CD4-positive, alpha-beta T cell treated with Interleukin-2 at 100 ng/mL for 4 hours (primary cell): ENCODE data around the gene ARID4B.
"Not testable (repeated sequence)": the region's sequence is repeated elsewhere in the genome, so short reads cannot be mapped to it uniquely, and the experiment has no call there.

Experiments
- DNase-seq: peaks from one replicate; pipeline ENCODE4 v3.0.0-alpha.2; 2020; ENCODE audit warnings: low spot score

Gene ARID4B

DNA sequence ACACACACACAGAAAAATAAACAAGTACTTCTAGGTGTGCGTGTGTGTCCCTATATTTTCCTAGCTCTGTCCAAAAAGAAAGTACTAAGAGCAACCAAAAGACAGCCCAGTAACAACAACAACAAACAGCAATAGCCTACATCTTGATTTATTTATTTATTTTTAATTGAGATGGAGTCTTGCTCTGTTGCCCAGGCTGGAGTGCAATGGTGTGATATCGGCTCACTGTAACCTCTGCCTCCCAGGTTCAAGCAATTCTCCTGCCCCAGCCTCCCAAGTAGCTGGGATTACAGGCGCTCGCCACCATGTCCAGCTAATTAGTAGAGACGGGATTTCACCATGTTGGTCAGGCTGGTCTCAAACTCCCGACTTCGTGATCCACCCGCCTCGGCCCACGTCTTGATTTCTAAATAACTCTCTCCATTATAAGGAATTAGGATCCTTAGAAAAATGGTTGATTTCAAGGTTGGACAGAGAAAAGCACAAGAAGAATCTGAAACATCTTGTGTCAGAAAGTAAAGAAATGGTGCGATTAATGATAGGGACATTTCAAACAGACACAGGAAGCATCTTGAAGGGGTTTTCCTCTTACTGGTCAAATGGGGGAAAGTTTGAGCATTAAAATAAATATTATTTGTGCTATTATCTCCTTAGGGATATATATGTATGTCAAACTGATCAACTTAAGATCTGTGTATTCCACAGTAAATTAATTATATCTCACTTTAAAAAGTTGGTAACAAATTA lies 59.4 kb downstream of the ARID4B start:
- no peak for DNase-seq

DNA sequence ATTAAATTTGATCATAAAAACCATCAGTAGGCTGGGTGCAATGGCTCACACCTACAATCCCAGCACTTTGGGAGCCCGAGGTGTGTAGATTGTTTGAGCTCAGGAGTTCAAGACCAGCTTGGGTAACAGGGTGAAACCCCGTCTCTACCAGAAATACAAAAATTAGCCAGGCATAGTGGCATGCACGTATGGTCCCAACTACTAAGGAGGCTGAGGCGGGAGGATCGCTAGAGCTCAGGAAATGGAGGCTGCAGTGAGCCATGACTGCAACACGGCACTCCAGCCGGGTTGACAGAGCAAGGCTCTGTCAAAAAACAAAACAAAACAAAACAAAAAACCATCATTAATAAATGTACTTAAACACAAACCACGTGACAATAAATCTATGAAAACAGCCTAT lies 61.0 kb downstream of the ARID4B start:
- no peak for DNase-seq

DNA sequence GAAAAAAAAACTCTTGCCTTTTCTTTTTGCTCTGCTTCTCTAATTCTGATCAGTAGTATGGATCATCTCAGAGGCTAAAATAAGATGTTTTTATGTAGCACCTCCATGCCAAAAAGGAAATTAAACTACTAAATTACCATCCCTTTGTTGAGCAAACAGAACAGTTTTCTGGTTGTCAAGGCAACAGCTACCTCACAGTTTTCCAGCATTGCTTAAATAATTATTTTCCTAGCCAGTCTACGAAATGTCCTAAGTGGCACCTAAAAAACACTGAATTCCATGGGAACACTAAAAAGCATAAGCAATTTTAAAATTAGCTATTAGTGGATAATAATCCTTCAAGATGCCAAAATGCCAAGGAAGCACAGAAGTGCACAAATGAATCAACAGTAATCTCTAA lies 61.7 kb downstream of the ARID4B start:
- no peak for DNase-seq

DNA sequence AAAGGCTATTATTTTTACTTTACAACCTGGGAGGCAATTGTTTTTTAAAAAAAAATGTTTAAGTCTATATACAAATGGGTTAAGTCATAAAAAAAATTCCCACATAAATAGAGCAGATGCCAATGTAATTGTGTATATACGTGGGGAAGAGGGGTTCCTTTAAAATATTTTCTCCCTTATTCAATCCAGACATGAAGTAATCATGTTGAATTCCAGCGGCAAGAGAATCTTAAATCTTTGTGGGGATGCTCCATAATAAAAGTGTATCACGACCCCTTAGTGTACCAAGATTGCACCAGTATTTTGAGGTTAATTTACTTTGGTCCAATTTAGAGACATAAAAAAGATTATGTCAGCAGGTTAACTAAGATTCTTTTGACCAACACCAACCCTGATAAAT lies 62.1 kb downstream of the ARID4B start:
- DNase-seq = no peak

DNA sequence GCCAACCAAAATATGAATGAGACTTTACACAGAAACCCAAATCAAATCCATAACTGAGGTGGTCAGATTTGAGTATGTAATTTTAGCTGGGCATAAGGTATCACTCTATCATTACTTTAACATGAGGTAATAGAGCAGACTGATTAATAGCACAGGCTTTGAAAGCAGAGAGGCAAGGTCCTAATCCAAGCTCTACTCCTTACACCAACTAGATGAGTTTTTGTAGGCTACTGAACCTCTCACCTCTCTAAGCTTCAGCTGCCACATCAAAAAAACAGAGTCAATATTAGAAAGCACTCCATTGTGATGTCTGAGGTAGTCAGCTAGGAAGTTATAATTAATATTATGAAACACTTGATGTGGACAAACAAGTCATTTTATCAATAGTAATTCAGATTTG lies 63.7 kb downstream of the ARID4B start:
- no peak for DNase-seq

DNA sequence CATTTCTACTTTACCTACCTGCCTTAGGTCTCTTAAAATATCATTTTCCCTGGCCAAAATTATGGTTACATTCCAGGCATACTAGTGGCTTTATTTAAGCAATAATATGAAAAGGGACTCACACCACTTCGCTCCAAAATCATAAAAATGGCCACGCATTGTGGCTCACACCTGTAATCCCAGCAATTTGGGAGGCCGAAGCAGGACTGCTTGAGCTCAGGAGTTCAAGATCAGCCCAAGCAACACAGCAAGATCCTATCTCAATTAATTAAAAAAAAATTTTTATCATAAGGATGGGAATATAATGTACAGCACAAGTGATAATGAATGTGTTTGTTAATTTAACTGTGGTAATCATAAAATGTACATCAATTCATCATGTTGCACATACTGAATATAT lies 65.4 kb downstream of the ARID4B start:
- DNase-seq = no peak

DNA sequence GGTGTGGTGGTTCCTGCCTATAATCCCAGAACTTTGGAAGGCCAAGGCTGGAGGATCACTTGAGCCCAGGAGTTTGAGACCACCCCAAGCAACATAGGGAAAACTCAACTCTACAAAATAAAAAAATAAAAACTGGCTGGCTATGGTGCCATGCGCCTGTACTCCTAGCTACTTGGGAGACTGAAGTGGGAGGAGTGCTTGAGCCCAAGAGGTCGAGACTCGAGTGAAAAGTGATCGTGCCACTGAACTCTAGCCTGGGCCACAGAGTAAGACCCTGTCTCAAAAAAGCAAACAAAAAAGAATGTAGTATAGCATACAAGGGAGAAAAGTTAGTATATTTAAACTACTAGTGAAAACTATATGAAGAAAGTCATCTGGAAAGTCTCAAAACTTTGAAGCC lies 66.7 kb downstream of the ARID4B start:
- no peak for DNase-seq

DNA sequence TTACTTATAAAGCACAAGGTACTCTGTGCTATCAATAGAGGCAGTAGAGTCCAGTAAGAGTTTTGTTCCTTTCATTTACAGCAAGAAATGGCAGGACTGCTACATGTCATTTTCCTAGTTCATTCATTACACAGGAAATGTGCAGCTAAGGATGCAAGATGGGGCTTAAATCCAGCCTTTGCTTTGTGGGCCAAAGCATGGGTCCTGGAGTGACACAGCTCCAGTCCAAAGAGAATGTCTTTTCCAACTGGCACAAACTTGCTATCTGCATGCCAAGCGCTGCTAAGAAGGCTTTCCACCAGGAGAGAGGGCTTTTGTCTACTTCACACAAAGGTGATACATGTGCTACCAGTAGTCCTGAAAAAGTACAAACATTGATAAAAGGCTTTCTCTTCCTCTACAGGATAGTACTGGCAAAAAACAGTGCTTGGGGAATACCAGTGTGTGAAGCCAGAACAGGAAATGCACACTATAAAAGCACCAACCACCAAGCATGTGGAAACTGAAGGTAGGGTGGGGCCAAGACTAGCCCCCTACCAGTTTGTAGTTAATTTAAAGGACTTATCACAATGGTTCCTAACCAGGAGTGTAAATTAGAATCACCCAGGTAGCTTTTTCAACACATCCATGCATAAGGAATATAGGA lies 68.7 kb downstream of the ARID4B start:
- DNase-seq = no peak

DNA sequence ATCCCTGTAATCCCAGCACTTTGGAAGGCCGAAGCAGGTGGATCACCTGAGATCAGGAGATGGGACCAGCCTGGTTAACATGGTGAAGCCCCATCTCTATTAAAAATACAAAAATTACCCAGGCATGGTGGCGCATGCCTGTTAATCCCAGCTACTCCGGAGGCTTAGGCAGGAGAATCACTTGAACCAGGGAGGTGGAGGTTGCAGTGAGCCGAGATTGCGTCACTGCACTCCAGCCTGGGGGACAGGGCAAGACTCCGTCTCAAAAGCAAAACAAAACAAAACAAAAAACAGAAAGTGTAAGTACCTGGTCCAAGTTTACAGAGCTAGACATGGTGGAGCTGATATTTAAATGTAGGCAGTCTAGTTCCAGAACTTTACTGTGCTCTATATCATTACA lies 69.9 kb downstream of the ARID4B start:
- DNase-seq = not testable (repeated sequence)

DNA sequence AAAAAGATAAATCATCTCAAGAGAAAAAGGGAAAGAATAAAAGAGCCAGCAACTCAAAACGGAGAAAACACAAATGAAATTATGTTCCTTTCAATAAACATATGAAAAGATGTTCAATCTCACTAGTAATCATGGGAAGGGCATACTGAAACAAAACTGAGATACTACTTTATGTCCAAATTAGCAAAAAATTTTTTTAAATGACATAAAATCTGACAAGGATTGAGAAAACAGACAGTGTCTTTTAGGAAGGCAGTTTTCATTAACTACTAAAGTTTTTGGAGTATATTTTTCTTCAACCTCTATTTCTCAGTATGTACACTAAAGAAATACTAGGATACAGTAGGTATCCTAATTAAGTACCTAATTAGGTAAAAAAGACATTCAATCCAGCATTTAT lies 73.3 kb downstream of the ARID4B start:
- DNase-seq = no peak

DNA sequence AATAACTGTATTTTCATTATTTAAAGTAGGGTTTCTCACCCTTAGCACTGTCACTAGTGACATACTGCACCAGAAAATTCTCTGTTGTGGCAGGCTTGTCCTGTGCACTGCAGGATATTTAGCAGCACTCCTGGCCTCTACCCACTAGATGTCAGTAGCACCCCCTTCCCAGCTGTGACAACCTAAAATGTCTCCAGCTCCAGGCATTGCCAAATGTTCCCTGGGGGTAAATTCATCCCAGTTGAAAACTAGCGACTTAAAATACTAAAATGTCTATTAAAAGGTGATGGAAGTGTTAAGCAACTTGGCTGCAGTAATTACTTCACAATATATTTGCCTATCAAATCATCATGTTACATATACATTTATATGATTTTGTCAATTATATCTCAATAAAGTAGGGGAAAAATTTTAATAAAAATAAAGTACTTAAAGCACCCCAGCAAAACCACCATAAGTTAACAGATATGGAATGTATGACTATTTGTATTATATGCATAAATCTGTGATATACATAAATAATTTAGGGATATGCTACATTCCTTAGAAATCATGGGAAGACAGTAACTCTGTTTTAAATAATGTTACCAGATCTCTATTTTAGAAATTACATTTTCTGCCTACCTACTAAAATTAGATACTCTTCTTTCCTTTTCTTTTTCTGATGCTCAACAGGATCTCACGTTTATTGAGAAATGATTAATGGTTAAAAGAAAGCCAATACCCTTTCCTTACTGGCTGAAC lies 74.6 kb downstream of the ARID4B start:
- peak; percentile 74 for DNase-seq

DNA sequence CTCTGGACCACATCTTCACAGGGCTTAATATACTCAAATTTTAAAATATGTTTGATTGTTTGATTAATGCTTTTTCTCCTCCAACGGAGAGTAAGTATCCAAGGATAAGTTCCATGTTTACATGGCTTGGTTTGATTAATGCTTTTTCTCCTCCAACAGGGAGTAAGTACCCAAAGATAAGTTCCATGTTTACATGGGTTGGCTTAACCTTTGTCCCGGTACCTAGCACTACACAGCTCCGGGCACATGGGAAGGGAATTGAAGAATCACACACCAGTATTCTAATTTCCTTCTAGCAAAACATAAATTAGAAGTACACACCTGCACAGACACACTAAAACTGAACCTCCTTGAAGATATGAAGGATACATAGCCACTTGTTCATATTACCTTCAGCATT lies 77.5 kb downstream of the ARID4B start:
- DNase-seq = no peak

DNA sequence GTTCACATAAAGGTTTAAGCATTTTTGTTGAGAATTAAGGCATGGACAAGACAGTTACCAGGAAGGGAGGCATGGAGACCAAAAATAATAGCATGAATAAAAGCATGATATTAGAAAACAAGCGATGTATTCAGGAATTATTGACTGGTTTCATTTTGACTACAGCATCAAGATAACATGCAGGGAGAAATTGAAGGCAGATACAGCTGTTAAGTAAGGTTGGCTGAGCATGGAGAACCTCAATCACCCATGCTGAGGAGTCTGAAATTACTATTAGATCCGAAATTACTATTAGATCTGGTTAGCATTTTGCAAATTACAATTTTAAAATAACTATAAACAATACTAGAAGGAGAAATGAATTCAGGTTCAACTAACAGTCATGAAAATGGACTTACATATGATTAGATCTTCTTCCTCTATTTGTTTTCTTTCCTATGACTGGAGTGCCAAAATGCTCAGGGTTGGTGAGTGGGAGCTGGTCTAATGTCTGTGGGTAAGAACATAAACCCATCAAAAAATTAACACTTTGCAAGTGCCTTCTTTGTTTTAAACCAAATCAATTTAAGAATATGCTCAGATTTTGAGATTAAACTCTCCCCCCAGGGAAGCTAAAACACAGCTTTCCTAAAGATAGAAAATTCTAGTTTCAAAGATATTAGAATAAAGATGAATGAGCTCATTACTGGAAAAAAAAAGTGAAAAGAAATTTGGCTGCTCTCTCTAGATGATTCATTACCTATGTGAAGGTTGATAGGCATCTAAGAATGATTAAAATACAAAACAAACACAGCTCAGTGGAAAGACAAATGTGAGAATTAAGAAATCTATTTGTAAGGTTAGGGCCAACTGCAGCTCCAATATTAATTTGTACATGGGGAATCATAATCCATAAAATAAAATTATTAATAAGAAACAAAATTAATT lies 81.7 kb downstream of the ARID4B start:
- no peak for DNase-seq

DNA sequence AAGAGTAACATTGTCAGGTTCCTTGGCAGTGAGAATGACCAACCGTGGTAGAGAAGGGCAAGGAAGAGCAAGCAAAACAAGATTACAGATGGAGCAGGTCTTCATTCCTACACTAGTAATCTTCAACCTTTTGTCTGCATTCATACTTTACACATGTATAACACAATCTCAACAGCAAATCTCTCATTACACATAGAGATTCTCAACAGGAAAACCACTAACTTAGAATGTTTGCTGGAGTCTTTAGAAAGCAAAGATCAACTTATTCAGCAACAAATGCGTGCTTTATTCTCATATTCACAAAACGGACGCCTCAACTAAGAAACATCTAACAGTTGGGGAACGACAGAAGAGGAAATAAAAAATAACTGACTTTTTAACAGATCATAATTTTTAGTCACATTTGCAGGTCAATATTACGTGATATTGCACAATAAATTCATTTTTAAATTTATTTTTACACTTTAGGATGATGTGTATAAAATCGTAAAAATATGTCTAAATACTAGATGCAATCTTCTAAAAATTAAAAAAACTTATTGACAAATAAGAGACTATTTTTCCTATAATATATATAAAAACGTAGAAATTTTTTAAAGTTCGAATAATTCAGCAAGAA lies 82.9 kb downstream of the ARID4B start:
- DNase-seq = peak; percentile 30

DNA sequence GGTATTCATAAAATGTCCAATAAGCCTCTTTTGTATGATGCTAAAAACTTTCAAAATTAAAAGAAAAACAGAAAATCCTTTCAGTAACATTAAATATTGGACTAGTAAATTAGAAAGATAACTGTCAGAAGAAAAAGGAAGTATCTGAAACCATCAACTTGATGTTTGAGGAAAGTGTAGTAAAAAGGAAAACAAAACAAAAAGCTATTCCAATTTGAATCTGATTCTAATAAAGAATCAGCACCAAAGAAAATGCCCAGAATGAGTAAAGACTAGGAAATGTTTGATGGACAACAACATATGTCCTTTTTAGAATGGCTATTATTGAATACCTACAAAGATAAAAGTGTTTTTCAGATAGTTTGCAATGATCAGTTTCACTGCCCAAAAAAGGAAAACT lies 87.0 kb downstream of the ARID4B start:
- DNase-seq = no peak

DNA sequence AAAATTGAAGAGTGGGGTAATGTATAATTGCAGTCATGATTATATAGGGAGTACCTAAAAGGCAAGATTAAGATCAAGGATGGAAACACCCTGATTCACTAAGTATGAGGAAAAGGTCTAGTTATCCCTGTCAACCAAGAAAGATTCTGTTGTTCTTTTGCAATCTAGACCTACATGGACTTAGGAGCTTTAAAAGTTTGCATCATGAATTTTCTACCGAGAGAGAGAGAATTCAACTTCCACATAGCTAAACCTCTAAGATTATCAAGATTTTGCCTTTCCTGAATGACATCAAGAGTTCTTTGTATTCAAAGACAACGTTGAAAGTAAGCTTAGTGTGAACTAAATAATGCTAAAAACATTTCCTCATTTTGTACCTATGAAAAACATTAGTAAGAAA lies 88.1 kb downstream of the ARID4B start:
- no peak for DNase-seq

DNA sequence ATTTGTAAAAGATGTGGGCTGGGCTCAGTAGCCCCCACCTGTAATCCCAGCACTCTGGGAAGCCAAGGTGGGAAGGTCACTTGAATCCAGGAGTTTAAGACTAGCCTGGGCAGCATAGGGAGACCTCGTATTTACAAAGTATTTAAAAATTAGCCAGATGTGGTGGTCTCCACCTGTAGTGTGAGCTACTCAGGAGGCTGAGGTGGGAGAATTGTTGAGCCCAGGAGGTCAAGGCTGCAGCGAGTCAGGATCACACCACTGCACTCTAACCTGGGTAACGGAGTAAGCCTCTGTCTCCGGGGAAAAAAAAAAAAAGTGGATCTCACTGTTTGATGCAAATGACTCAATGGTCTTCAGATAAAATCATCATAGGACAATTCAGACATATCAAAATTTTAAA lies 89.4 kb downstream of the ARID4B start:
- DNase-seq = no peak

DNA sequence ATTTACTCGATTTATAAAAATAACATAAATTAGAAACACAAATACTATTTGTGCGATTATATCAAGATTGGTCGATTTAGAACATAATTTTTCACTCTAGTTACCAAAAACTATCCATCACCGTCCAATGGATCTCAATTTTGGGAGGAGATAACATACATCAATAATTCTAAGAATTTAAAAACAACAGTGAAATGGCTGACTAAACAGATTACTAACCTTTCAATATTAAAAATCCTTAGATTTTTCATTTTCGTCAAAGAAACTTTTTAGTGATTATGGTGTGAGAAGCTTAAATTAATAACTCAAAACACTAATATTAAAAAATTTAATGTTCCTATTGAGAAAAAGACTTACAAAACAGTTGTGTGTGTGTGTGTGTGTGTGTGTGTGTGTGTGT lies 91.9 kb downstream of the ARID4B start:
- DNase-seq = no peak

DNA sequence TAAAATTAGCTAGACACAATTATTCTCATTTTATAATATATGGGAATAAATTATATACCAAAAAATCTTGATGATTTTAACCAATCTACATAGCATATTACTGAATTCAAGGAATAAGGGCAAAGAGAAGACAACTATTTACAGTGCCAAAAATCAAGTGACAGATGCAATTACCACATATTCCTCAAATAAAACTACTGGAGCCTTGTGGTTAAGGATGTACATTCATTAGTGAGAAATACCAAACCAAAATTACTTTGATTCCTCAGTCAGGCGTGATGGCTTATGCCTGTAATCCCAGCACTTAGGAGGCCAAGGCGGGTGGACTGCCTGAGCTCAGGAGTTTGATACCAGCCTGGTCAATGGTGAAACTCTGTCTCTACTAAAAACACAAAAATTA lies 98.1 kb downstream of the ARID4B start:
- DNase-seq = no peak

DNA sequence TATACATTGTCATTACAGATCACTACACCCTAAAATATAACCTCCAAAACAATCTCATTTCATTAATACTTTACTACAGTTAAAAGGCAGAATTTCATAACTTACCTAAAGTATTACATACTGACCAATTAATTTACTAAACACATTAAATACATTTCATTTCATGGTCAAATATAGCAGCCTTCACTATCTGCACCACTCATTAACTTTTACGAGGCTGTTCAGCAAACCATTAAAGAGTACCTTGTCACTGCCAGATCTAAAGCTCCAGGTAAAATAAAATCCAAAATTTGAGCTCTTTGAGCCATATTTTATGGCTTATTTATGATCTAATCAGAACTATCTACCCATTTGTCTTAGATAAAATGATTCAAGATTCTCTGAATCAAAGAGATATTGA lies 100.6 kb downstream of the ARID4B start:
- DNase-seq = no peak

DNA sequence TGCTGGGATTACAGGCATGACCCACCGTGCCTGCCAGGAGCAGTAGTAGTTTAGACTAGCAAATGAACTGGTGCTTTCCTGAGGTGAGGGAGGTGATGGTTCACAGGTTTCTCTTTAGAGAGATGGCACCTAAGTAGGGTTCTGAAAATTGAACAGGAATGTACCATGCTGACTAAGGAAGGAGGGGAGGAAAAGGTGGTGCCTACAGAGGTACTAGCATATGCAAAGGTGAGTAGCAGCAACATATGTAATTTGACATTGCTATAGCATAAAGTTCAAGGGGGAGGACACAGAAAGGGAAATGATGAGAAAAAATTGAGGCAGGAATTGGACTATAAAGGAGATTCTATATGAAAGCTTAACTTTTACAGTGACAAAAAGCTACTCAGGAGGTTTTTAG lies 101.0 kb downstream of the ARID4B start:
- DNase-seq = no peak

DNA sequence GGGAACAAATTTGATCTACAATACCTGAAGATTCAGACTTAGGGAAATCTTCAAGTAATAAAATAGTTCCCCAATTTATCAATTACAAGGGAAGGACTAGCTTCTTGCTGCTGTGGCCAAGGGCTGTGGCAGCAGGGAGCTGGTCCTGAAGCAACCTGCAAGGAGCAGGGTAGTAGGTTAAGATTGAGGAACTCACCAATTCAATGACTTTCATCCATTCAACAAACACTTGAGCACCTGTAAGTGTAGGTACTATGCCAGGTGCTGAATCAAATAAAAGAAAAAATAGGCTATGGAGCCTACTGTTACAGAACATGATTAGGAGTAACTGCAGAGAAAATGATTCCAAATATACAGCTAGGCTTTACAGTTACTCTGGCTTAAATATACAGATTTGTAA lies 102.7 kb downstream of the ARID4B start:
- DNase-seq = no peak
